Thyroid gland (tissue), 4 donors: ENCODE data around the gene STOML2. TPM values are rescaled to one million over a fixed set of nuclear protein-coding genes. Genes with fewer than 3 reads are reported as not detected.

Experiments
- DNase-seq, 2 donors: peaks; one replicate each; pipeline ENCODE4 v3.0.0-alpha.2; 2019
- H3K27ac ChIP-seq, 3 donors: fragments of 200-600 bp; sonication (generic); 1 replicate in 2 of 3; 2 replicates in 1 of 3; pipeline ENCODE4 v1.5.1; 2016 to 2019; ENCODE audit warnings: mild to moderate bottlenecking in 1 of 3, moderate library complexity in 1 of 3
- H3K27me3 ChIP-seq: fragments of 200-600 bp; sonication (generic); one replicate; pipeline ENCODE4 v1.5.1; 2019
- H3K36me3 ChIP-seq, 2 donors: fragments of 200-600 bp; sonication (generic); one replicate each; pipeline ENCODE4 v1.5.1; 2016 to 2019
- H3K4me1 ChIP-seq, 2 donors: fragments of 200-600 bp; sonication (generic); one replicate each; pipeline ENCODE4 v1.5.1; 2017 to 2019
- H3K4me3 ChIP-seq, 3 donors: fragments of 200-600 bp; sonication (generic); replicated peaks in 1 of 3; 1 replicate in 2 of 3; 2 replicates in 1 of 3; pipeline ENCODE4 v1.5.1; 2016; ENCODE audit warnings: mild to moderate bottlenecking in 1 of 3
- H3K9me3 ChIP-seq: fragments of 200-600 bp; sonication (generic); one replicate; pipeline ENCODE4 v1.5.1; 2017
- POLR2A ChIP-seq, 2 donors: fragments of 450-650 bp; IDR thresholded peaks; one replicate each; pipeline ENCODE4 v1.6.1; 2017; ENCODE audit warnings: antibody characterized with exemption in 2 of 2, mild to moderate bottlenecking in 2 of 2, moderate library complexity in 1 of 2
- WGBS, 2 donors: methylation state at CpG; one replicate each; pipeline ENCODE4 v1.1.5; 2017; 5-methylcytosine and 5-hydroxymethylcytosine counted together
- intact Hi-C: fragments of 100-400 bp; cut with DNase I; formaldehyde crosslinking; loops from one replicate; pipeline ENCODE4 v1.15.1; 2023
- total RNA-seq, 4 donors: library from RNA; depleted of rRNA; stranded (reverse); fragments of >200 nt; gene quantifications; one replicate each; pipeline ENCODE4 v1.2.3, GENCODE V29; 2016
- TF ChIP-seq, protein P1 (sequence below), 6 experiments: fragments of 200-600 bp in 3 of 6; fragments of 450-650 bp in 3 of 6; sonication (generic) in 3 of 6; IDR thresholded peaks; one replicate each; pipeline ENCODE4 v1.5.1; 2016 to 2019; ENCODE audit warnings: antibody characterized with exemption in 6 of 6, mild to moderate bottlenecking in 2 of 6, inconsistent platforms in 1 of 6, moderate library complexity in 1 of 6

STOML2 gene
- total RNA-seq, 4 donors from 2014 or later = 72.5 to 130 (median 99.8) TPM

GRCh38 chr9:35057271-35057620 lies 45.7 kb downstream of the STOML2 start:
- WGBS, 2 donors = 95 to 98% methylated on average over 8 of the region's 8 CpGs
- TF ChIP-seq, protein P1, sequence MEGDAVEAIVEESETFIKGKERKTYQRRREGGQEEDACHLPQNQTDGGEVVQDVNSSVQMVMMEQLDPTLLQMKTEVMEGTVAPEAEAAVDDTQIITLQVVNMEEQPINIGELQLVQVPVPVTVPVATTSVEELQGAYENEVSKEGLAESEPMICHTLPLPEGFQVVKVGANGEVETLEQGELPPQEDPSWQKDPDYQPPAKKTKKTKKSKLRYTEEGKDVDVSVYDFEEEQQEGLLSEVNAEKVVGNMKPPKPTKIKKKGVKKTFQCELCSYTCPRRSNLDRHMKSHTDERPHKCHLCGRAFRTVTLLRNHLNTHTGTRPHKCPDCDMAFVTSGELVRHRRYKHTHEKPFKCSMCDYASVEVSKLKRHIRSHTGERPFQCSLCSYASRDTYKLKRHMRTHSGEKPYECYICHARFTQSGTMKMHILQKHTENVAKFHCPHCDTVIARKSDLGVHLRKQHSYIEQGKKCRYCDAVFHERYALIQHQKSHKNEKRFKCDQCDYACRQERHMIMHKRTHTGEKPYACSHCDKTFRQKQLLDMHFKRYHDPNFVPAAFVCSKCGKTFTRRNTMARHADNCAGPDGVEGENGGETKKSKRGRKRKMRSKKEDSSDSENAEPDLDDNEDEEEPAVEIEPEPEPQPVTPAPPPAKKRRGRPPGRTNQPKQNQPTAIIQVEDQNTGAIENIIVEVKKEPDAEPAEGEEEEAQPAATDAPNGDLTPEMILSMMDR (IDR thresholded peaks at IDR 0.05) = no peak
- TF ChIP-seq POLR2A (IDR thresholded peaks at IDR 0.05) = no peak
- no peaks in the 10 kb centered on the region for H3K27me3 ChIP-seq
- no peak for DNase-seq
- H3K4me1 ChIP-seq = no peaks in the 10 kb centered on the region
- intact Hi-C loops = no loop called here
- peaks cover 76 to 78% of the 10 kb centered on the region in 2 donors for H3K36me3 ChIP-seq
- no peak overlapping the region for H3K4me3 ChIP-seq
- no peaks in the 10 kb centered on the region for H3K9me3 ChIP-seq
- H3K27ac ChIP-seq = no peak overlapping the region

- H3K36me3 ChIP-seq = peaks cover 73 to 78% of the 10 kb centered on the region in 2 donors
- intact Hi-C loops = no loop called here
Observed at GRCh38 chr9:35056571-35057270, 46.2 kb downstream of the STOML2 start.

DNA sequence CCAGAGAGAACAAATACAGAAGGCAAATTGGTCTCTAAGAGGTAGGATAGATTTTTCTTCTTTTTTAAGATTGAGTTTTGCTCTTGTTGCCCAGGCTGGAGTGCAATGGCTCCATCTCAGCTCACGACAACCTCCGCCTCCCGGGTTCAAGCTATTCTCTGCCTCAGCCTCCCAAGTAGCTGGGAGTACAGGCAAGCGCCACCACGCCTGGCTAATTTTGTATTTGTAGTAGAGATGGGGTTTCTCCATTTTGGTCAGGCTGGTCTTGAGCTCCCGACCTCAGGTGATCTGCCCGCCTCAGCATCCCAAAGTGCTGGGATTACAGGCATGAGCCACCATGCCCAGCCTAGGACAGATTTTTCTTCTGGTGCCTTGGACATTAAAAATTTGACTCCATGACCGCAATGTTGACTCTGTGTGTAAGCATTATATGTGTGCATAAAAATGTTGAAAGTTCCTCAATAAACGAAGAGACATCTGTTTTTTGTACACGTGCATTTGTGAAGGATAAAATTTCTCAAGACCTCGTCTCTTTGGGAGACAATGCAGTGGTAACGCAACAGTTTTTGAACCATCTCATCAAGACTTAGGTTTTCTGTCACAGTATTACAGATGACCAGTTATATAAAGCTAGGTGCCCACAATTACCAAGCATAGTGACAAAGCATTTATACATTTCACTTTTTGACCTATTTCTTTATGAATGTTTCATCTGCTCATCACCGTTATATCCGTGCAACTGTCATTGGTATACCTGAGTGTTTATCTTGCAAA lies 47.9 kb downstream of the STOML2 start:
- TF ChIP-seq POLR2A (IDR thresholded peaks at IDR 0.05) = no peak
- TF ChIP-seq, protein P1 (IDR thresholded peaks at IDR 0.05) = no peak
- intact Hi-C loops = no loop called here
- WGBS, 2 donors = 97 to 98% methylated on average over 14 of the region's 14 CpGs
- no peaks in the 10 kb centered on the region for H3K4me1 ChIP-seq
- peaks cover 57 to 64% of the 10 kb centered on the region in 2 donors for H3K36me3 ChIP-seq
- H3K27me3 ChIP-seq = no peaks in the 10 kb centered on the region
- H3K9me3 ChIP-seq = no peaks in the 10 kb centered on the region
- no peak overlapping the region for H3K4me3 ChIP-seq
- H3K27ac ChIP-seq = no peak overlapping the region
- no peak for DNase-seq

More at GRCh38 chr9:35056571-35057270, 46.2 kb downstream of the STOML2 start:
- no peak for TF ChIP-seq POLR2A (IDR thresholded peaks at IDR 0.05)
- Histone ChIP-seq H3K9me3 (no peaks in the 10 kb centered on the region), H3K27me3 (no peaks in the 10 kb centered on the region), H3K4me3 (no peak overlapping the region), H3K27ac (no peak overlapping the region), H3K4me1 (no peaks in the 10 kb centered on the region)
- WGBS, 2 donors = 93 to 99% methylated on average over 9 of the region's 9 CpGs
- DNase-seq = no peak

DNA sequence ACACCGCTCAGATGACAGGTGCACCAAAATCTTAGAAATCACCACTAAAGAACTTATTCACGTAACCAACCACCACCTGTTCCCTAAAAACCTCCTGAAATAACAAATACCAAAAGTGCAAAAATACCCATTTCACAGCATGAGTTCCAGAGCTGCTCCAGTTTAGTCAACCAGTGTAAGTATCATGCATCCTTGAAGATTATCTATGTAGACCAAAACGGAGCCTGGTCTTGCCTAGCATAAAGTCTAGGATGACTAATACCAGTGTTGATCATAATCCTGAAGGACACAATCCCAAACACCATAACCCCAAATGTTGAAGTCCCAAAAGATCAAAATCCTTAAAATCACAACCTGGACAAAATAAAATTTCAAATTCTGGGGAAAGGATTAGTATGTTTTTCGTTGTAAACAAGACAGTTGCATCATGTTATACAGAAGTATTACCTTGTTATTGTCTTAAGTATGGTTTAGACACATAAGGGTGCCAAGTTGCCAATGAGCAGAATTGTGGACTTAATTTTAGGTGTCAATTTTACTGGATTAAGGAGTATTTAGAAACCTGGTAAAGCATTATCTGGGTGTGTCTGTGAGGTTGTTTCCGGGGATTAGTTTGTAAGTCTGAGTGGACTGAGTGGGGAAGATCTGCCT lies 48.6 kb downstream of the STOML2 start:
- no peak overlapping the region for H3K27ac ChIP-seq
- H3K4me1 ChIP-seq = no peaks in the 10 kb centered on the region
- no peak for DNase-seq
- H3K4me3 ChIP-seq = no peak overlapping the region
- WGBS, 2 donors = 67 to 77% methylated on average over 5 of the region's 5 CpGs
- TF ChIP-seq POLR2A (IDR thresholded peaks at IDR 0.05) = no peak
- TF ChIP-seq, protein P1 (IDR thresholded peaks at IDR 0.05) = no peak
- H3K27me3 ChIP-seq = no peaks in the 10 kb centered on the region
- H3K9me3 ChIP-seq = no peaks in the 10 kb centered on the region
- intact Hi-C loops = no loop called here
- peaks cover 52 to 63% of the 10 kb centered on the region in 2 donors for H3K36me3 ChIP-seq

DNA sequence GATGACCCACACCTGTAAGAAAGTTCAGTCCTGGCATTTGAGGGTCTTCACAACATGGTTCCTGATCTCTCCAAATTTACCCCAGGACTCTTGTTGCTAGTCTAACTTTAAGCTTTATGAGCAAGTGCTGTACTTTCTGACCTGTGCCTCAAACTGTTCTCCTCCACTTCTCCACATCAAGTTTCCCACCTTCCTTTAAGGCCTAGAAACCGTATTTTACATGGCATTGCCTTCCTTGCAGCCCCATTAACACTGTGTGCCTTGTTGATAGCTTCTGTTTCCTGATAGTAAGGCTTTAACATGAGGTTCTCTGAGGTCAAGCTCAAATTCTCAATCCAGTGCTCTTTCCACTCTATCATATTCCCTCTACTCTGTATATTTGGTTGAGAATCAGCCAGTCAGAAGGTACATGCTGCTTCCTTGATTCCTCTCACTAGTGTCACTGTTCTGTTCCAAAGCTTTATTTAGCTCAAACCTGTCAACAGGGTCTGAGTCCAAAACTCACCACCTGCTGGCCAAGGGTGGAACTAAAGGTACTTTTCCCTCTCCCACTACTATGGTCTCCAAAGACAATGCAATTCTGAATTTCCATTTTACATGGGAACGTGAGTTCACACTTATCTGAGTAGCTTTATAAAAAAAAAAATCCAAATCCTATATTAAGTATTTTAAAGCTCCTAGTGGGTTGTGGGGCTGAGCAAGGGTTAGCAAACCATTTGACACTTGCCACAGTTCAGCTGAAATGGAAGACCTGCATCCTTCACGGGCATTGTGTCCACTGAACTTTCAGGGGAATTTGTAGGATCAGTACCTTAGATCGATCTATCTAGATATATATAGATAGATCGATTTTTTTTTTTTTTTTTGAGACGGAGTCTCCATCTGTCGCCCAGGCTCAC lies 51.6 kb downstream of the STOML2 start:
- DNase-seq = peak; percentile 23 to 34
- no peak overlapping the region for H3K4me3 ChIP-seq
- H3K9me3 ChIP-seq = no peaks in the 10 kb centered on the region
- no peaks in the 10 kb centered on the region for H3K27me3 ChIP-seq
- no peak overlapping the region for H3K27ac ChIP-seq
- intact Hi-C loops = no loop called here
- WGBS, 2 donors = 85 to 89% methylated on average over 7 of the region's 7 CpGs
- TF ChIP-seq, protein P1 (IDR thresholded peaks at IDR 0.05) = peak in 5 of 6 experiments; percentile 37 to 50 (median 48)
- no peak for TF ChIP-seq POLR2A (IDR thresholded peaks at IDR 0.05)
- no peaks in the 10 kb centered on the region for H3K4me1 ChIP-seq
- H3K36me3 ChIP-seq = peaks cover 23 to 50% of the 10 kb centered on the region in 2 donors
